GM19468 (cell line): ENCODE results near the gene CMSS1.

Source experiments
- ATAC-seq: cut with Tn5 transposase; IDR thresholded peaks from one replicate; pipeline ENCODE4 v1.9.1; 2021; ENCODE audit warnings: mild to moderate bottlenecking, moderate library complexity, moderate number of reproducible peaks; ENCODE audit not compliant: unreplicated experiment; ENCODE audit errors: extremely low read depth

The CMSS1 gene

DNA sequence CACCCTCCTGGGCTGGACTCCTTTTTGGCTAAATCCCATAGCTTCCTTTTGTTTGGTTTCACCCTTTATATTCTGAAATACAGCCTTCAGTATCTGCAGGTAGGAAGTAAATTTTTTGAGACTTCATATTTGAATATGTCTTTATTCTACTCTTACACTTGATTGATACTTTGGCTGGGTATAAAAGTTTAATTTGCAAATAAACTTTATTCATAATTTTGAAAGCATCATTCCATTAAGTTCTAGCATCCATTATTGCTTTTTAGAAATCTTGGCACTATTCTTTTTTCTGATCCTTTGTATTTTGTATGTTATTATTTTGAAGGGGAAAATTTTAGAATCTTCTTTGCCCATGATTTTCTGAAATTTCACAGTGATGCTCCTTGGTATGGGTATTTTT, 337.9 kb downstream of the CMSS1 start:
- no peak for ATAC-seq

DNA sequence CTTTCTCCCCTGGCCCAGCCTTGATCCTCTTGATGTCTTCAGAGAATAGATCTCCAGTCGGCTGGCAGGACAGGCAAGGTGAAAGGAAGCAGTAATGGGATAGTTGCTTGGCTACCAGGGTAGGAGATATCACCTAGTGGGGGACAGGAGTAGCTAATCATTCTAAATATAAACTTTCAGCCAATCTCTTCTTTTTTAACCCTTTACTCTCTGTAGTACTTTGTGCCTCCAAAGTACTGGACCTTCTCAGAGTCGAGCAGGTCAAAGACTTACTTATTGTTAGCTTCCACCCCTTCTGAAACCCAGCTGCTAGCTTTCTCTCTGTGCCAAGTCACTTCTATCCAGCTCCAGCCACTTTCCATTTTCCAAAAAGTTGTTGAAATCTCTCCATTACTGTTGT, 340.0 kb downstream of the CMSS1 start:
- ATAC-seq: no peak

GRCh38 chr3:100158918-100159330, 341.3 kb downstream of the CMSS1 start:
- no peak for ATAC-seq

DNA sequence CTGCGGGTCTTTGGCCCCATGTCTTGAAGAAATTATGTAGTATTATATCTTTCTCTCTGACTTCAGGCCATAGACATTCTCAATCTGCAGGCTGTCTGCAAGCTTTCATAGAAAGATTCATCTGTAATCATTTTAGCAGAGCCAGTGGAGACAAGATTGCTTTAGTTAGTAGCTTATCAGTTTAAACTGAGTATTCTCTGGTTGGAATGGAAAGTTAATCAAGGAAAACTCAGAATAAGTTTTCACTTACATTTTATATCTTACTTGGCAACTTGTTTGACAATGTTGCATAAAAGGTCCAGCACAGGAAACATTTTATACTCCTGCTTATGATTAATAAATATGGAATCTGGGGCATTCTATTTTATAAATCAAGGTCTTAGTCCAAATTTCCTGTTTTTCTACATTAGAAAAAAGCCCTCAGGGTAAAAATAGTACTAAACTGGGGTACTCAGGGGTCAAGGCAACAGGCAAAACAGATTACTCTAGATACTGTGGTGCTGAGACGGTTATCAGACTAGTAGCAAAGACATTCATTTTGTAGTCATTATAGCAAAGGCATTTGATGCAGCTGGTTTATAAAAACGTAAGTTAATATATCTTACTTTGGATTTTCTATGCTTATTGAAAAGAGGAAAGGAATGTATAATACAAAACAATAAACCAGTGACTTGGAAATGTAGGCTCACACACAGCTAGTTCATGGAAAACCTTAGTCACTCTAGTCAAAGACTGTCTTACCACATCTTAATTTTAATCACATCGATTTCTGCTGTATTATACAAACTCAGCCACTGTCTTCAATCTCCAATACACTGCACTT, 341.9 kb downstream of the CMSS1 start:
- ATAC-seq: no peak

GRCh38 chr3:100160521-100160920, 342.9 kb downstream of the CMSS1 start:
- ATAC-seq: no peak

GRCh38 chr3:100163787-100164186, 346.1 kb downstream of the CMSS1 start:
- no peak for ATAC-seq

DNA sequence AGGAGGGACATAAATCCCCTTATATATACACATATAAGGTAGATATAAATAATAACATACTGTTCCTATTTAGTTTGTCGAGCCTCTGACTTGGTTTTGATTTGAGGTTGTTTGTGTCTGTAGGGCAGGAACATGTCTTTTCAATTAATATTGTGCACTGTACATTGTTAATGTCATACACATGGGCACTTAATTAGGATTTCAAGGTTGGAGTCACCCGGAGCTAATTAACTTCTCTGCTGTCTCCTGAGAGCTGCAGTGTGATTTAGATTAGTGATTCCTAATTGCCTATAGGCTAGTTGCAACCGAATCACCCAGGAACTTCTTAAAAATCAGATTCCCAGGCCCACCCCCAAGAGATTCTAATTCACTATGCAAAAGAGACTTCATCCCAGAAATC, 347.1 kb downstream of the CMSS1 start:
- ATAC-seq: no peak

GRCh38 chr3:100165926-100166550, 348.4 kb downstream of the CMSS1 start:
- ATAC-seq: no peak

DNA sequence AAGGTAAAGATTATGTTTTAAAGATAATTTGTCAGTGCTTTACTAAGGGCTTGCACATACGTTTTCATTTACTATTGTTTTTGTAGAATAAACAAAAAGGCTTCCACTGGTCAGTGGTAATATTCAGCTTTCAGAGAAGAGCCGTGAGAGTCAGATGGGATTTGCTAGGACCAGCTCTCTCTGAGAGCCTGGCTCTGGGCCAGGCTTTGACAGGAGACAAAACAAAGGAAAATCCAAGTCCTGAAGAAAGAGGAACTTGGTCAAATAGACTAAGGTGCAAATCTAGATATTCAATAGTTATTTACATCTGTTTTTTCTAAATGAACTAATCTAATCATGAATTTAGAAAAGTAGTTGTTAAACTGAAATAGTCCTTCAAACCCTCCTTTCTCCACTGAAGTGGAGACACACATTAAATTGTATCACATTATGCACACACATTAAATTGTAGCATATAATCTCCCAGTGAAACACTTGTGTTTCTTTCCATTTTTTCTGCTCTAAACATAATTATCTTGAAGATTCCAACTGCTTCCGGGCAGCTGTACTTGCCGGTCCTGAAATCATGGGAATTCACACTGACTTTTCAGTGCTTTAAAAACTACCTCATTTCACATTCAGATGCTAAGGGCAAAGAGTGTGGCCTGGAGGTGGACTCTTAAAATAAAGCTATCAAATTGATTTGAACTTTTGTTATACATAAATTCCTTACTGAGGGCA, 351.7 kb downstream of the CMSS1 start:
- ATAC-seq: no peak

DNA sequence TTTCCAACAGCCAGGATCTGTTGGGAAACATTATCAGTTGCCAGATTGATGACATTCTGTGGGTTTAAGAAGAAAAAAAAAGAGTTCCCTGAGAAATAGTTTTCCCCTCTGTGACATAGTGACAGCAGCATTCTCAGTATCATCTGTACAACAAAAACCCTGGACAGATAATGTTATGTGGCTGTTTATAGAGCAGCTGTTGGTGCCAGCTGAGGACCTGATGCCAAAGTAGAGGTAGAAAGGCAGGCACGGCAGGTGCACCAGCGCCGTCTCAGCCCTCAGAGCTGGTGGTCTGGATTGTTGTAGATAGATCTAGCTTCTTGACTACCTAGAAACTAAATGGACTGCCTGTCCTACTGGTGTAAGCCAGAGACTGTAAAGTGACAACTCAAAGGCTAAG, 352.8 kb downstream of the CMSS1 start:
- no peak for ATAC-seq

- ATAC-seq: no peak
These were observed 353.7 kb downstream of the CMSS1 start for GRCh38 chr3:100171211-100171914.

GRCh38 chr3:100173961-100174360, 356.3 kb downstream of the CMSS1 start:
- no peak for ATAC-seq

- ATAC-seq: no peak
These were observed 358.1 kb downstream of the CMSS1 start for GRCh38 chr3:100175637-100176280.

DNA sequence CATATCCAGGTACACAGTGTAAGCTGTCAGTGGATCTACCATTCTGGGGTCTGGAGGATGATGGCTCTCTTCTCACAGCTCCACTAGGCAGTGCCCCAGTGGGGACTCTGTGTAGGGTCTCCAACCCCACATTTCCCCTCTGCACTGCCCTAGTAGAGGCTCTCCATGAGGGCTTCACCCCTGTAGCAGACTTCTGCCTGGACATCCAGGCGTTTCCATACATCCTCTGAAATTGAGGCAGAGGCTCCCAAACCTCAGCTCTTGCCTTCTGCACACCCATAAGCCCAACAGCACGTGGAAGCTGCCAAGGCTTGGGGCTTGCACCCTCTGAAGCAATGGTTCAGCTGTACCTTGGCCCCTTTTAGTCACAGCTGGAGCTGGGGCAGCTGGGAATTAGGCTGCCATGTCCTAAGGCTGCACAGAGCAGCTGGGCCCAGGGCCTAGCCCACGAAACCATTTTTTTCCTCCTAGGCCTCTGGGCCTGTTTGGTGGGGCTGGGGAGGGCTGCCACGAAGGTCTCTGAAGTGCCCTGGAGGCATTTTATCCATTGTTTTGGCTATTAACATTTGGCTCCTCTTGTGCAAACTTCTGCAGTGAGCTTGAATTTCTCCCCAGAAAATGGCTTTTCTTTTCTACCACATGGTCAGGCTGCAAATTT, 362.2 kb downstream of the CMSS1 start:
- ATAC-seq: no peak

DNA sequence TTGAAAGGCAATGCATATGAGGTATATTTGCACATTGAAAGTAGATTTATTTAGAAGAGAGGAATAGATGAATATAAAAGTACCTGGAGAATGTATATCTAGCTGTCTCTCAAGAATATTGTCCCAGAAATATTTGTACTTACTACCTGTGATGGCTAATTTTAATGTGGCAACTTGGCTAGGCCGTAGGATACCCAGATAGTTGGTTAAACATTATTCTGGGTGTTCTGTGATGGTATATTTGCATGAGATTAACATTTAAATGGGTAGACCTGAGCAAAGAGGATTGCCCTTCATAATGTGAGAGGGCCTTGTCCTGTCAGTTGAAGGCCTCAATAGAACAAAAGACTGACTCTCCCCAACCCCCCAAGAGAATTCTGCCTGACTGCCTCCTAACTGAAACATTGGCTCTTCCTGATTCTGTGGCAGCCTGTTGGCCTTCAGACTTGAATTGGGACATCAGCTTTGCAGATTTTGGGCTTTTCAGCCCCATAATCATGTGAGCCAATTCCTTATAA, 366.0 kb downstream of the CMSS1 start:
- ATAC-seq: no peak

- no peak for ATAC-seq
These were observed 367.4 kb downstream of the CMSS1 start for GRCh38 chr3:100184948-100185570.

DNA sequence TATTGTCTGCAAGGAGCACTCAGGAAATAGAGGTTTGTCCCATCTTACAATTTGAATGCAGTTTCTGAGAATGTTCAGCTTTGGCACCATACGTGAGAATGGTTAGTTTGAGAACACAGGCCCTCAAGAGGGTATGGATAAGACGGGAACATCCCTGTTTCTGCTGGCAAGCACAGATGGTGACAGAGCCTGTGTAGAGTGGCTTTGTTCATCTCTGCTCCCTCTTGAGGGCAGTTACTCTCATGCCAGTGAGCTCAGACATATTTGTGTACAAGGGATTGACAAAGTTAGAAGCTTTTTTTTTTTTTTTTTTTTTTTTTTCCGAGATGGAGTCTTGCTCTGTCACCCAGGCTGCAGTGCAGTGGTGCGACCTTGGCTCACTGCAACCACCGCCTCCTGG, 368.2 kb downstream of the CMSS1 start:
- ATAC-seq: no peak

DNA sequence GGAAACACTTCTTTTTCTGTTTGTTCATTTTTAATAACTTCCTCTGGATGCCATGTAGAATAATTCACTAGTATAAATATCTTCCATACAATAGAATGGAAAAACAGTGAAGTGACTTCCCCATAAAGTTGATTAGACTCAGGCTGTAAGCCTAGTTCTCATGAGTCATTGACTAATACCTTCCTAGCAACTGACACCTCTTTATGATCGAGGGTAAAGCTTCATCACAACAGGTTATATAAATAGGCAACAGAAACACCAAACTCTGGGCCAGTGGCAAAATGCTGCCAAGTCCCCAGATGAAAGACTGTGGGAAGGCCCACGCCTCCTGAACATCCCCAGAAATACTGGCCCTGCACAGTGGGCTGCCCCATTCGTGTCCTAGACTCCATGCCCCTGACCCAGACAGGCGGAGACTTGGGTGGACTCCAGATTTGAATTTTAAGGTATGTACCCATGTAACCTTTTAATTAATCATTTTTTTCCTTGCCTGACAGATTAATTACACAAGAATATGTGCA, 371.8 kb downstream of the CMSS1 start:
- ATAC-seq: no peak

- ATAC-seq: no peak
These were observed 377.7 kb downstream of the CMSS1 start for GRCh38 chr3:100195375-100195774.
